ENCODE results near the gene NOX3.

GRCh38 chr6:155354167-155354566, 101.5 kb downstream of the NOX3 start:
- no peak for TF ChIP-seq CTCF (IDR thresholded peaks at IDR 0.05 in 8 of 11, conservative IDR thresholded peaks at IDR 0.05 in 3 of 11)
- no peak for TF ChIP-seq POLR2A (IDR thresholded peaks at IDR 0.05)
- no peak for TF ChIP-seq POLR2AphosphoS5 (IDR thresholded peaks at IDR 0.05)
